ENCODE measurements around the gene FMNL1. TPM values are rescaled to one million over a fixed set of nuclear protein-coding genes. Genes with fewer than 3 reads are reported as not detected.
A peak's percentile ranks its signal among the peaks of the same experiment; 100 is the strongest.

The FMNL1 gene
- 3.0 TPM for polyA plus RNA-seq (2013, experiment 1 of 2)
- 3.6 TPM for polyA plus RNA-seq (2013, experiment 2 of 2)

- Histone ChIP-seq H2AK5ac (ENCODE audit: low read length) (no peak within 1 kb of the TSS), H3K4me3 (ENCODE audit: low read length) (no peak within 1 kb of the TSS), H4K8ac (ENCODE audit: low read depth, low read length) (no peak within 1 kb of the TSS), H3K27me3 (ENCODE audit: insufficient read depth, low read length, poor library complexity) (peaks cover 12% of the 10 kb centered on the region), H3K4me1 (ENCODE audit: control insufficient read depth, low read depth, low read length) (no peaks in the 10 kb centered on the region), H2BK5ac (ENCODE audit: low read length) (no peak within 1 kb of the TSS), H3K23ac (ENCODE audit: low read length) (peak within 1 kb of the TSS; percentile 45), H2BK120ac (ENCODE audit: low read depth, low read length) (no peak within 1 kb of the TSS), H3K9ac (ENCODE audit: low read length) (peak within 1 kb of the TSS; percentile 21), H3K79me2 (ENCODE audit: control insufficient read depth, insufficient read depth, low read length) (no peaks in the 10 kb centered on the region), H3K4ac (ENCODE audit: low read depth, low read length) (no peak within 1 kb of the TSS), H3K36me3 (ENCODE audit: control insufficient read depth, insufficient read depth, low read length) (no peaks in the 10 kb centered on the region), H3K56ac (ENCODE audit: low read length) (peak within 1 kb of the TSS; percentile 76), H3K18ac (ENCODE audit: low read length) (peak within 1 kb of the TSS; percentile 56), H3K79me1 (ENCODE audit: low read length) (no peaks in the 10 kb centered on the region), H2BK15ac (replicated peaks; ENCODE audit: low read depth) (no peak within 1 kb of the TSS), H4K5ac (ENCODE audit: low read length) (no peak within 1 kb of the TSS), H3K27ac (ENCODE audit: low read depth, low read length) (no peak within 1 kb of the TSS), H3K4me2 (ENCODE audit: low read length) (peak within 1 kb of the TSS; percentile 57)
- no CpG with 5 or more reads among the region's 98 CpGs for WGBS (ENCODE audit: extremely low coverage, insufficient coverage, low lambda C conversion rate)
- DNase-seq, result no peak
These were observed at the start of gene FMNL1 for GRCh38 chr17:45221081-45222013. Gene FMNL1, plus strand, starts transcription at chr17:45221885. Its CDS starts 240 bp downstream, at chr17:45222125.

GRCh38 chr17:45172232-45172540 lies 49.5 kb upstream of the FMNL1 start:
- Histone ChIP-seq H2BK5ac (ENCODE audit: low read length) (peak overlapping the region; percentile 33), H3K27ac (ENCODE audit: low read depth, low read length) (peak overlapping the region; percentile 51), H3K18ac (ENCODE audit: low read length) (peak overlapping the region; percentile 65), H2BK15ac (replicated peaks; ENCODE audit: low read depth) (no peak overlapping the region), H2AK5ac (ENCODE audit: low read length) (no peak overlapping the region), H3K23ac (ENCODE audit: low read length) (no peak overlapping the region), H3K79me2 (ENCODE audit: control insufficient read depth, insufficient read depth, low read length) (no peaks in the 10 kb centered on the region), H3K36me3 (ENCODE audit: control insufficient read depth, insufficient read depth, low read length) (no peaks in the 10 kb centered on the region), H3K27me3 (ENCODE audit: insufficient read depth, low read length, poor library complexity) (no peaks in the 10 kb centered on the region), H3K4me2 (ENCODE audit: low read length) (no peak overlapping the region), H3K4ac (ENCODE audit: low read depth, low read length) (peak overlapping the region; percentile 43), H3K79me1 (ENCODE audit: low read length) (no peaks in the 10 kb centered on the region), H4K8ac (ENCODE audit: low read depth, low read length) (no peak overlapping the region), H3K4me3 (ENCODE audit: low read length) (no peak overlapping the region), H3K4me1 (ENCODE audit: control insufficient read depth, low read depth, low read length) (peaks cover 20% of the 10 kb centered on the region), H3K9ac (ENCODE audit: low read length) (no peak overlapping the region), H3K56ac (ENCODE audit: low read length) (peak overlapping the region; percentile 73), H4K5ac (ENCODE audit: low read length) (no peak overlapping the region), H2BK120ac (ENCODE audit: low read depth, low read length) (peak overlapping the region; percentile 33)
- no CpG with 5 or more reads among the region's 5 CpGs for WGBS (ENCODE audit: extremely low coverage, insufficient coverage, low lambda C conversion rate)
- DNase-seq, result no peak

- Histone ChIP-seq H2AK5ac (ENCODE audit: low read length) (no peak overlapping the region), H3K27ac (ENCODE audit: low read depth, low read length) (peak overlapping the region; percentile 74), H2BK15ac (replicated peaks; ENCODE audit: low read depth) (no peak overlapping the region), H3K79me1 (ENCODE audit: low read length) (no peaks in the 10 kb centered on the region), H3K79me2 (ENCODE audit: control insufficient read depth, insufficient read depth, low read length) (no peaks in the 10 kb centered on the region), H3K4me2 (ENCODE audit: low read length) (no peak overlapping the region), H3K4me1 (ENCODE audit: control insufficient read depth, low read depth, low read length) (peaks cover 20% of the 10 kb centered on the region), H3K36me3 (ENCODE audit: control insufficient read depth, insufficient read depth, low read length) (no peaks in the 10 kb centered on the region), H4K5ac (ENCODE audit: low read length) (no peak overlapping the region), H2BK120ac (ENCODE audit: low read depth, low read length) (peak overlapping the region; percentile 33), H4K8ac (ENCODE audit: low read depth, low read length) (no peak overlapping the region), H3K4ac (ENCODE audit: low read depth, low read length) (peak overlapping the region; percentile 43), H3K4me3 (ENCODE audit: low read length) (no peak overlapping the region), H3K56ac (ENCODE audit: low read length) (peak overlapping the region; percentile 73), H2BK5ac (ENCODE audit: low read length) (peak overlapping the region; percentile 59), H3K27me3 (ENCODE audit: insufficient read depth, low read length, poor library complexity) (no peaks in the 10 kb centered on the region), H3K18ac (ENCODE audit: low read length) (peak overlapping the region; percentile 65), H3K23ac (ENCODE audit: low read length) (no peak overlapping the region), H3K9ac (ENCODE audit: low read length) (peak overlapping the region; percentile 27)
- no CpG with 5 or more reads among the region's 10 CpGs for WGBS (ENCODE audit: extremely low coverage, insufficient coverage, low lambda C conversion rate)
- DNase-seq, result peak; percentile 80
These were observed 49.0 kb upstream of the FMNL1 start for GRCh38 chr17:45172541-45173286.

GRCh38 chr17:45175759-45176115 lies 45.9 kb upstream of the FMNL1 start:
- Histone ChIP-seq H3K23ac (ENCODE audit: low read length) (no peak overlapping the region), H3K56ac (ENCODE audit: low read length) (peak overlapping the region; percentile 31), H2BK5ac (ENCODE audit: low read length) (no peak overlapping the region), H3K18ac (ENCODE audit: low read length) (no peak overlapping the region), H3K79me1 (ENCODE audit: low read length) (no peaks in the 10 kb centered on the region), H3K27me3 (ENCODE audit: insufficient read depth, low read length, poor library complexity) (no peaks in the 10 kb centered on the region), H2BK120ac (ENCODE audit: low read depth, low read length) (no peak overlapping the region), H3K36me3 (ENCODE audit: control insufficient read depth, insufficient read depth, low read length) (no peaks in the 10 kb centered on the region), H3K27ac (ENCODE audit: low read depth, low read length) (no peak overlapping the region), H2AK5ac (ENCODE audit: low read length) (no peak overlapping the region), H4K8ac (ENCODE audit: low read depth, low read length) (no peak overlapping the region), H3K4ac (ENCODE audit: low read depth, low read length) (no peak overlapping the region), H3K9ac (ENCODE audit: low read length) (no peak overlapping the region), H3K4me1 (ENCODE audit: control insufficient read depth, low read depth, low read length) (peaks cover 14% of the 10 kb centered on the region), H3K79me2 (ENCODE audit: control insufficient read depth, insufficient read depth, low read length) (no peaks in the 10 kb centered on the region), H2BK15ac (replicated peaks; ENCODE audit: low read depth) (no peak overlapping the region), H3K4me2 (ENCODE audit: low read length) (no peak overlapping the region), H4K5ac (ENCODE audit: low read length) (no peak overlapping the region), H3K4me3 (ENCODE audit: low read length) (no peak overlapping the region)
- DNase-seq, result no peak
- WGBS (ENCODE audit: extremely low coverage, insufficient coverage, low lambda C conversion rate), result no CpG with 5 or more reads among the region's 3 CpGs

- no peaks in the 10 kb centered on the region for H3K27me3 ChIP-seq (ENCODE audit: insufficient read depth, low read length, poor library complexity)
- H3K9ac ChIP-seq (ENCODE audit: low read length), result no peak overlapping the region
- H3K27ac ChIP-seq (ENCODE audit: low read depth, low read length), result no peak overlapping the region
- no peak overlapping the region for H2BK5ac ChIP-seq (ENCODE audit: low read length)
- no peak overlapping the region for H3K4me2 ChIP-seq (ENCODE audit: low read length)
- peaks cover 4% of the 10 kb centered on the region for H3K4me1 ChIP-seq (ENCODE audit: control insufficient read depth, low read depth, low read length)
- no peaks in the 10 kb centered on the region for H3K79me1 ChIP-seq (ENCODE audit: low read length)
- H3K4ac ChIP-seq (ENCODE audit: low read depth, low read length), result no peak overlapping the region
- no peak overlapping the region for H3K56ac ChIP-seq (ENCODE audit: low read length)
- WGBS (ENCODE audit: extremely low coverage, insufficient coverage, low lambda C conversion rate), result no CpG with 5 or more reads among the region's 7 CpGs
- H3K36me3 ChIP-seq (ENCODE audit: control insufficient read depth, insufficient read depth, low read length), result no peaks in the 10 kb centered on the region
- H2BK120ac ChIP-seq (ENCODE audit: low read depth, low read length), result no peak overlapping the region
- H3K4me3 ChIP-seq (ENCODE audit: low read length), result no peak overlapping the region
- no peak overlapping the region for H3K23ac ChIP-seq (ENCODE audit: low read length)
- H3K79me2 ChIP-seq (ENCODE audit: control insufficient read depth, insufficient read depth, low read length), result no peaks in the 10 kb centered on the region
- no peak for DNase-seq
- H3K18ac ChIP-seq (ENCODE audit: low read length), result no peak overlapping the region
- no peak overlapping the region for H2BK15ac ChIP-seq (replicated peaks; ENCODE audit: low read depth)
- no peak overlapping the region for H4K8ac ChIP-seq (ENCODE audit: low read depth, low read length)
- no peak overlapping the region for H4K5ac ChIP-seq (ENCODE audit: low read length)
- no peak overlapping the region for H2AK5ac ChIP-seq (ENCODE audit: low read length)
These were observed 44.1 kb upstream of the FMNL1 start for GRCh38 chr17:45177563-45177962.
